Adrenal gland (tissue), 12 donors: ENCODE data around the gene EML2. TPM values are rescaled to one million over a fixed set of nuclear protein-coding genes. Genes with fewer than 3 reads are reported as not detected.

Experiments
- DNase-seq, 7 donors: peaks; one replicate each; pipeline ENCODE4 v3.0.0-alpha.2; 2019 to 2020
- H3K27ac ChIP-seq, 5 donors: fragments of 200-600 bp; sonication (generic) in 4 of 5; 1 replicate in 3 of 5; 2 replicates in 2 of 5; pipeline versions ENCODE4 v1.5.1 to v1.8.0; 2016 to 2020; ENCODE audit warnings: mild to moderate bottlenecking in 1 of 5
- H3K27me3 ChIP-seq: fragments of 200-600 bp; 2 replicates; pipeline ENCODE4 v1.8.0; 2021
- H3K36me3 ChIP-seq, 2 donors: fragments of 200-600 bp; replicated peaks in 1 of 2; 1 replicate in 1 of 2; 2 replicates in 1 of 2; pipeline versions ENCODE4 v1.5.1 to v1.8.0; 2018 to 2022
- H3K4me1 ChIP-seq, 2 donors: fragments of 200-600 bp; replicated peaks in 1 of 2; 1 replicate in 1 of 2; 2 replicates in 1 of 2; pipeline versions ENCODE4 v1.5.1 to v1.8.0; 2018 to 2021
- H3K4me3 ChIP-seq, 4 donors: fragments of 200-600 bp; sonication (generic) in 3 of 4; one replicate each; pipeline ENCODE4 v1.5.1; 2016 to 2018
- H3K9me3 ChIP-seq, 3 donors: fragments of 200-600 bp; sonication (generic) in 1 of 3; replicated peaks in 1 of 3; 1 replicate in 2 of 3; 2 replicates in 1 of 3; pipeline versions ENCODE4 v1.5.1 to v1.8.0; 2016 to 2021
- CTCF ChIP-seq, 6 experiments: fragments of 450-650 bp in 4 of 6; fragments of 200-600 bp in 2 of 6; sonication (generic) in 1 of 6; IDR thresholded peaks; 1 replicate in 5 of 6; 2 replicates in 1 of 6; pipeline versions ENCODE4 v1.5.1 to v1.8.0; 2016 to 2021; ENCODE audit warnings: antibody characterized with exemption in 6 of 6, mild to moderate bottlenecking in 2 of 6, moderate library complexity in 1 of 6
- POLR2A ChIP-seq, 2 donors: fragments of 450-650 bp; IDR thresholded peaks; one replicate each; pipeline ENCODE4 v1.6.1; 2017; ENCODE audit warnings: antibody characterized with exemption in 2 of 2, mild to moderate bottlenecking in 2 of 2, moderate library complexity in 1 of 2
- WGBS, 4 donors: extraction: QIAGEN DNeasy Blood & Tissue Kit in 2 of 4; methylation state at CpG; one replicate each; pipeline versions ENCODE4 v1.1.5 to v1.1.7; 2013 to 2017; 5-methylcytosine and 5-hydroxymethylcytosine counted together
- intact Hi-C, 2 donors: fragments of 100-400 bp; cut with DNase I; formaldehyde crosslinking; loops; one replicate each; pipeline versions ENCODE4 v1.14.1 to v1.15.0; 2022 to 2023
- polyA plus RNA-seq, 3 donors: library from polyadenylated mRNA; stranded (reverse); fragments of 200-250 nt in 2 of 3; fragments of 350-450 nt in 1 of 3; fragmentation: Illumina TruSeq in 1 of 3; extraction: RNeasy Lipid Tissue Mini Kit (QIAGEN cat#74804) in 1 of 3; gene quantifications; one replicate each; pipeline ENCODE4 v1.2.3, GENCODE V29; 2013 to 2014
- total RNA-seq, 9 donors: library from RNA; depleted of rRNA in 4 of 9; stranded (reverse); fragments of >200 nt in 4 of 9; fragments of 120-200 nt in 1 of 9; fragmentation: NEBNext Ultra II Directional in 1 of 9; extraction: Animal tissue kit (Norgen Biotek cat#: 25700) in 1 of 9; gene quantifications; one replicate each; pipeline versions ENCODE4 v1.1.0 to v1.2.4, GENCODE V29; 2013 to 2023
- donor health status: healthy with polysubstance abuse.
- donor health status: Bipolar disorder and iron deficiency.
- donor health status: DM: yes; HTN: yes; CAD: no.
- donor health status: DM: no; HTN: no; CAD: no.
- donor health status: DM: no; HTN: no; CAD: no.
- donor health status: DM: yes; HTN: yes; CAD: no.

Gene EML2
- total and polyA plus RNA-seq, 12 donors: 20.7 to 139 (median 83.9) TPM

GRCh38 chr19:45592366-45592765, 46.8 kb downstream of the EML2 start:
- Histone ChIP-seq H3K9me3 (no peaks in the 10 kb centered on the region), H3K4me3 (no peak overlapping the region), H3K4me1 (peaks cover 4% of the 10 kb centered on the region in 2 donors), H3K36me3 (no peaks in the 10 kb centered on the region), H3K27me3 (peaks cover 8% of the 10 kb centered on the region), H3K27ac (peak overlapping the region in 2 of 5 donors; percentile 10 to 26)
- no peak for DNase-seq
- TF ChIP-seq POLR2A (IDR thresholded peaks at IDR 0.05): no peak
- TF ChIP-seq CTCF (IDR thresholded peaks at IDR 0.05): no peak
- intact Hi-C loops: no loop called here
- 44 to 53% (median 48%) methylated on average over 4 of the region's 4 CpGs for WGBS, 4 donors

GRCh38 chr19:45591638-45592005, 47.6 kb downstream of the EML2 start:
- Histone ChIP-seq H3K36me3 (no peaks in the 10 kb centered on the region), H3K9me3 (no peaks in the 10 kb centered on the region), H3K27me3 (peaks cover 8% of the 10 kb centered on the region), H3K4me3 (no peak overlapping the region), H3K4me1 (peaks cover 4% of the 10 kb centered on the region in 2 donors), H3K27ac (peak overlapping the region in 1 of 5 donors; percentile 26)
- WGBS, 4 donors: 87 to 100% (median 91%) methylated on average over 5 to 21 of the region's 21 CpGs
- no peak for DNase-seq
- TF ChIP-seq CTCF (IDR thresholded peaks at IDR 0.05) (no peak), POLR2A (IDR thresholded peaks at IDR 0.05) (no peak)
- intact Hi-C loops: no loop called here

GRCh38 chr19:45591004-45591637, 48.1 kb downstream of the EML2 start:
- no peak overlapping the region for H3K27ac ChIP-seq
- no peak for TF ChIP-seq POLR2A (IDR thresholded peaks at IDR 0.05)
- peak; percentile 22 to 53 (median 41) for TF ChIP-seq CTCF (IDR thresholded peaks at IDR 0.05)
- intact Hi-C loops: no loop called here
- H3K27me3 ChIP-seq: peaks cover 8% of the 10 kb centered on the region
- H3K36me3 ChIP-seq: no peaks in the 10 kb centered on the region
- H3K4me3 ChIP-seq: no peak overlapping the region
- H3K4me1 ChIP-seq: peaks cover 4% of the 10 kb centered on the region in 2 donors
- 53 to 77% (median 60%) methylated on average over 6 to 48 of the region's 48 CpGs for WGBS, 4 donors
- no peaks in the 10 kb centered on the region for H3K9me3 ChIP-seq
- peak; percentile 45 to 79 (median 71) for DNase-seq

GRCh38 chr19:45590300-45591003, 48.7 kb downstream of the EML2 start:
- H3K4me3 ChIP-seq: no peak overlapping the region
- no peaks in the 10 kb centered on the region for H3K9me3 ChIP-seq
- H3K36me3 ChIP-seq: no peaks in the 10 kb centered on the region
- 57 to 74% (median 65%) methylated on average over 12 to 15 of the region's 15 CpGs for WGBS, 4 donors
- H3K27me3 ChIP-seq: peaks cover 8% of the 10 kb centered on the region
- no peak overlapping the region for H3K27ac ChIP-seq
- peaks cover 4% of the 10 kb centered on the region in 2 donors for H3K4me1 ChIP-seq
- no peak for DNase-seq
- TF ChIP-seq CTCF (IDR thresholded peaks at IDR 0.05) (no peak), POLR2A (IDR thresholded peaks at IDR 0.05) (no peak)
- intact Hi-C loops: no loop called here
